ENCODE data around the gene GPR119.

GPR119 gene

GRCh38 chrX:130401415-130402207, 16.1 kb upstream of the GPR119 start, which contains the start of gene RBMX2:
Gene RBMX2 (plus strand): TSS chrX:130401987. CDS start chrX:130402033, 46 bp downstream.
- peak within 1 kb of the TSS; percentile 93 for H3K4me3 ChIP-seq (ENCODE audit: low read depth, low read length)
- TF ChIP-seq MAX (IDR thresholded peaks at IDR 0.05; ENCODE audit: low read depth, low read length) (peak; percentile 51; the same call in 1 of the 2 replicates), MYC (IDR thresholded peaks at IDR 0.05; ENCODE audit: low read depth, low read length) (peak; percentile 31; the same call in 1 of the 2 replicates), POLR2A (IDR thresholded peaks at IDR 0.05; ENCODE audit: extremely low read depth, insufficient read length) (peak; percentile 81), CTCF (IDR thresholded peaks at IDR 0.05; ENCODE audit: low read depth, low read length) (no peak)
- peak; percentile 86 for DNase-seq (ENCODE audit: low read depth)

- no peak overlapping the region for H3K4me3 ChIP-seq (ENCODE audit: low read depth, low read length)
- DNase-seq (ENCODE audit: low read depth) = no peak
- TF ChIP-seq POLR2A (IDR thresholded peaks at IDR 0.05; ENCODE audit: extremely low read depth, insufficient read length) (no peak), MAX (IDR thresholded peaks at IDR 0.05; ENCODE audit: low read depth, low read length) (no peak), CTCF (IDR thresholded peaks at IDR 0.05; ENCODE audit: low read depth, low read length) (no peak), MYC (IDR thresholded peaks at IDR 0.05; ENCODE audit: low read depth, low read length) (no peak)
These were observed 9.9 kb upstream of the GPR119 start for GRCh38 chrX:130395341-130395740.

GRCh38 chrX:130393451-130394074, 8.1 kb upstream of the GPR119 start:
- DNase-seq (ENCODE audit: low read depth) = peak; percentile 42
- no peak for TF ChIP-seq MAX (IDR thresholded peaks at IDR 0.05; ENCODE audit: low read depth, low read length)
- TF ChIP-seq MYC (IDR thresholded peaks at IDR 0.05; ENCODE audit: low read depth, low read length) = no peak
- TF ChIP-seq POLR2A (IDR thresholded peaks at IDR 0.05; ENCODE audit: extremely low read depth, insufficient read length) = no peak
- peak; percentile 73 for TF ChIP-seq CTCF (IDR thresholded peaks at IDR 0.05; ENCODE audit: low read depth, low read length)
- no peak overlapping the region for H3K4me3 ChIP-seq (ENCODE audit: low read depth, low read length)

GRCh38 chrX:130386408-130386808, 934 bp upstream of the GPR119 start:
- TF ChIP-seq CTCF (IDR thresholded peaks at IDR 0.05; ENCODE audit: low read depth, low read length) (no peak), MAX (IDR thresholded peaks at IDR 0.05; ENCODE audit: low read depth, low read length) (no peak), POLR2A (IDR thresholded peaks at IDR 0.05; ENCODE audit: extremely low read depth, insufficient read length) (no peak), MYC (IDR thresholded peaks at IDR 0.05; ENCODE audit: low read depth, low read length) (no peak)
- H3K4me3 ChIP-seq (ENCODE audit: low read depth, low read length) = no peak overlapping the region
- DNase-seq (ENCODE audit: low read depth) = no peak

GRCh38 chrX:130378024-130378669, 7.3 kb downstream of the GPR119 start:
- no peak for TF ChIP-seq MYC (IDR thresholded peaks at IDR 0.05; ENCODE audit: low read depth, low read length)
- TF ChIP-seq CTCF (IDR thresholded peaks at IDR 0.05; ENCODE audit: low read depth, low read length) = no peak
- no peak for TF ChIP-seq POLR2A (IDR thresholded peaks at IDR 0.05; ENCODE audit: extremely low read depth, insufficient read length)
- TF ChIP-seq MAX (IDR thresholded peaks at IDR 0.05; ENCODE audit: low read depth, low read length) = no peak
- H3K4me3 ChIP-seq (ENCODE audit: low read depth, low read length) = no peak overlapping the region
- DNase-seq (ENCODE audit: low read depth) = peak; percentile 8

Measured in NB4 (cell line).